HG02678 (cell line): Measurements from ENCODE around the gene PDE1A.

Source experiments
- ATAC-seq: cut with Tn5 transposase; IDR thresholded peaks from one replicate; pipeline ENCODE4 v1.9.1; 2021; ENCODE audit warnings: mild to moderate bottlenecking, moderate library complexity; ENCODE audit not compliant: unreplicated experiment

PDE1A gene

GRCh38 chr2:182144041-182144775, 282.6 kb downstream of the PDE1A start:
- no peak for ATAC-seq

- ATAC-seq, result no peak
Measured at GRCh38 chr2:182142062-182142461, 284.8 kb downstream of the PDE1A start.

- no peak for ATAC-seq
Measured at GRCh38 chr2:182134201-182134600, 292.6 kb downstream of the PDE1A start.

GRCh38 chr2:182133195-182133891, 293.5 kb downstream of the PDE1A start:
- no peak for ATAC-seq

- ATAC-seq, result no peak
Measured at GRCh38 chr2:182132605-182133004, 294.2 kb downstream of the PDE1A start.

- no peak for ATAC-seq
Measured at GRCh38 chr2:182128821-182129707, 297.8 kb downstream of the PDE1A start.

- no peak for ATAC-seq
Measured at GRCh38 chr2:182117196-182117595, 309.6 kb downstream of the PDE1A start.

- ATAC-seq, result no peak
Measured at GRCh38 chr2:182116774-182117173, 310.1 kb downstream of the PDE1A start.

GRCh38 chr2:182115258-182115657, 311.6 kb downstream of the PDE1A start:
- no peak for ATAC-seq

GRCh38 chr2:182113334-182113733, 313.5 kb downstream of the PDE1A start:
- ATAC-seq, result no peak

- ATAC-seq, result no peak
Measured at GRCh38 chr2:182110347-182110746, 316.5 kb downstream of the PDE1A start.

GRCh38 chr2:182103526-182103925, 323.3 kb downstream of the PDE1A start:
- ATAC-seq, result no peak

GRCh38 chr2:182101263-182101662, 325.6 kb downstream of the PDE1A start:
- no peak for ATAC-seq

- ATAC-seq, result no peak
Measured at GRCh38 chr2:182098648-182099047, 328.2 kb downstream of the PDE1A start.

GRCh38 chr2:182097571-182098164, 329.2 kb downstream of the PDE1A start:
- no peak for ATAC-seq

- ATAC-seq, result no peak
Measured at GRCh38 chr2:182090486-182090885, 336.4 kb downstream of the PDE1A start.
